HepG2 (cell line): ENCODE data around the gene ANKRD11. TPM values are rescaled to one million over a fixed set of nuclear protein-coding genes. Genes with fewer than 3 reads are reported as not detected.
A peak's percentile ranks its signal among the peaks of the same experiment; 100 is the strongest.

ENCODE experiments used
- GLI4 ChIP-seq: sonication (generic); formaldehyde crosslinking; IDR thresholded peaks from 2 replicates; pipeline ENCODE4 v1.5.1; 2020; ENCODE audit warnings: missing genetic modification reagents, mild to moderate bottlenecking, moderate library complexity, borderline replicate concordance
- HDAC2 ChIP-seq: sonication (generic); formaldehyde crosslinking; IDR thresholded peaks from 2 replicates; pipeline ENCODE4 v1.4.0; 2020; ENCODE audit warnings: missing genetic modification reagents
- HNF4A ChIP-seq: sonication (generic); formaldehyde crosslinking; IDR thresholded peaks from 2 replicates; pipeline ENCODE4 v1.4.0; 2020; ENCODE audit warnings: missing genetic modification reagents
- KAT2B ChIP-seq: fragments of 150-350 bp; IDR thresholded peaks from 2 replicates; pipeline ENCODE4 v1.6.1; 2014; ENCODE audit warnings: low read depth, low read length, borderline replicate concordance
- KAT7 ChIP-seq: IDR thresholded peaks from 2 replicates; pipeline ENCODE4 v1.6.1; 2018; ENCODE audit warnings: borderline replicate concordance, missing compliant biosample characterization
- NCOA5 ChIP-seq: sonication (generic); formaldehyde crosslinking; IDR thresholded peaks from 2 replicates; pipeline ENCODE4 v1.4.0; 2020; ENCODE audit warnings: missing genetic modification reagents
- NCOR1 ChIP-seq: fragments of 200-600 bp; sonication (generic); IDR thresholded peaks from 2 replicates; pipeline ENCODE4 v1.7.0; 2017; ENCODE audit warnings: antibody characterized with exemption, low read length, borderline replicate concordance
- NFRKB ChIP-seq: fragments of 450-650 bp; IDR thresholded peaks from 2 replicates; pipeline ENCODE4 v1.6.1; 2017
- RFX5 ChIP-seq: IDR thresholded peaks from 2 replicates; pipeline ENCODE4 v1.6.1; 2011; ENCODE audit warnings: low read depth, low read length, improper control_type of control experiment
- SALL1 ChIP-seq: sonication (generic); formaldehyde crosslinking; IDR thresholded peaks from 2 replicates; pipeline ENCODE4 v1.8.0; 2022; ENCODE audit warnings: mild to moderate bottlenecking, missing genetic modification reagents
- TCF7 ChIP-seq: sonication (generic); IDR thresholded peaks from 2 replicates; pipeline ENCODE4 v1.6.1; 2016; ENCODE audit warnings: antibody characterized with exemption, low read depth
- ZBTB1 ChIP-seq: sonication (generic); formaldehyde crosslinking; IDR thresholded peaks from 2 replicates; pipeline ENCODE4 v1.4.0; 2020; ENCODE audit warnings: missing genetic modification reagents, borderline replicate concordance
- ZBTB20 ChIP-seq: sonication (generic); formaldehyde crosslinking; IDR thresholded peaks from 2 replicates; pipeline ENCODE4 v1.8.1; 2023; ENCODE audit warnings: missing genetic modification reagents, low read depth, mild to moderate bottlenecking, borderline replicate concordance
- ZC3H13 ChIP-seq: sonication (generic); formaldehyde crosslinking; IDR thresholded peaks from 2 replicates; pipeline ENCODE4 v1.8.1; 2023; ENCODE audit warnings: mild to moderate bottlenecking, missing genetic modification reagents, moderate library complexity
- ZNF34 ChIP-seq: sonication (generic); formaldehyde crosslinking; IDR thresholded peaks from 2 replicates; pipeline ENCODE4 v1.4.0; 2020; ENCODE audit warnings: mild to moderate bottlenecking, missing genetic modification reagents, borderline replicate concordance
- ZNF460 ChIP-seq: sonication (generic); formaldehyde crosslinking; IDR thresholded peaks from 2 replicates; pipeline ENCODE4 v1.5.1; 2020; ENCODE audit warnings: missing genetic modification reagents, mild to moderate bottlenecking, borderline replicate concordance
- ZNF501 ChIP-seq: sonication (generic); formaldehyde crosslinking; IDR thresholded peaks from 2 replicates; pipeline ENCODE4 v1.5.1; 2020; ENCODE audit warnings: mild to moderate bottlenecking, moderate library complexity, missing genetic modification reagents
- ZNF510 ChIP-seq: sonication (generic); formaldehyde crosslinking; IDR thresholded peaks from 2 replicates; pipeline ENCODE4 v1.4.0; 2020; ENCODE audit warnings: low read depth, mild to moderate bottlenecking, missing genetic modification reagents
- ZSCAN21 ChIP-seq: sonication (generic); formaldehyde crosslinking; IDR thresholded peaks from 2 replicates; pipeline ENCODE4 v1.8.0; 2022; ENCODE audit warnings: mild to moderate bottlenecking, missing genetic modification reagents, moderate library complexity, borderline replicate concordance
- polyA plus RNA-seq, 8 experiments: library from polyadenylated mRNA; depleted of rRNA in 3 of 8; stranded (reverse) in 7 of 8; unstranded in 1 of 8; fragments of >200 nt; fragmentation: Illumina TruSeq in 4 of 8; extraction: Trizol in 4 of 8; gene quantifications; 2 replicates each; pipeline versions ENCODE4 v1.2.1 to v1.2.3, GENCODE V29; 2011 to 2016; ENCODE audit warnings: low read depth in 4 of 8, missing spikeins in 1 of 8, mixed read lengths in 1 of 8; ENCODE audit not compliant: insufficient read depth in 1 of 8
- total RNA-seq, 5 experiments: library from RNA; depleted of rRNA; stranded (reverse); fragments of >200 nt; fragmentation: Illumina TruSeq; extraction: Trizol; gene quantifications; 2 replicates each; pipeline ENCODE4 v1.2.3, GENCODE V29; 2016; ENCODE audit warnings: low read depth in 1 of 5
- TF ChIP-seq, protein P1 (sequence below): sonication (generic); formaldehyde crosslinking; IDR thresholded peaks from 2 replicates; pipeline ENCODE4 v1.8.0; 2022; ENCODE audit warnings: mild to moderate bottlenecking, missing genetic modification reagents, moderate library complexity
- TF ChIP-seq, protein P2 (sequence below): sonication (generic); formaldehyde crosslinking; IDR thresholded peaks from 2 replicates; pipeline ENCODE4 v1.8.1; 2022; ENCODE audit warnings: mild to moderate bottlenecking, missing genetic modification reagents
- TF ChIP-seq, protein P3 (sequence below): sonication (generic); formaldehyde crosslinking; IDR thresholded peaks from 2 replicates; pipeline ENCODE4 v1.4.0; 2020; ENCODE audit warnings: missing genetic modification reagents, mild to moderate bottlenecking, borderline replicate concordance
- TF ChIP-seq, protein P4 (sequence below): sonication (generic); formaldehyde crosslinking; IDR thresholded peaks from 2 replicates; pipeline ENCODE4 v1.8.1; 2023; ENCODE audit warnings: mild to moderate bottlenecking, missing genetic modification reagents, borderline replicate concordance
- TF ChIP-seq, protein P5 (sequence below): sonication (generic); formaldehyde crosslinking; IDR thresholded peaks from 2 replicates; pipeline ENCODE4 v1.4.0; 2020; ENCODE audit warnings: missing genetic modification reagents

Gene ANKRD11
- total and polyA plus RNA-seq, 2 of the 13 experiments (the other 11 are each of a cell fraction or from before 2014, with no cell fraction given), result 21.4 to 38.4 TPM

DNA sequence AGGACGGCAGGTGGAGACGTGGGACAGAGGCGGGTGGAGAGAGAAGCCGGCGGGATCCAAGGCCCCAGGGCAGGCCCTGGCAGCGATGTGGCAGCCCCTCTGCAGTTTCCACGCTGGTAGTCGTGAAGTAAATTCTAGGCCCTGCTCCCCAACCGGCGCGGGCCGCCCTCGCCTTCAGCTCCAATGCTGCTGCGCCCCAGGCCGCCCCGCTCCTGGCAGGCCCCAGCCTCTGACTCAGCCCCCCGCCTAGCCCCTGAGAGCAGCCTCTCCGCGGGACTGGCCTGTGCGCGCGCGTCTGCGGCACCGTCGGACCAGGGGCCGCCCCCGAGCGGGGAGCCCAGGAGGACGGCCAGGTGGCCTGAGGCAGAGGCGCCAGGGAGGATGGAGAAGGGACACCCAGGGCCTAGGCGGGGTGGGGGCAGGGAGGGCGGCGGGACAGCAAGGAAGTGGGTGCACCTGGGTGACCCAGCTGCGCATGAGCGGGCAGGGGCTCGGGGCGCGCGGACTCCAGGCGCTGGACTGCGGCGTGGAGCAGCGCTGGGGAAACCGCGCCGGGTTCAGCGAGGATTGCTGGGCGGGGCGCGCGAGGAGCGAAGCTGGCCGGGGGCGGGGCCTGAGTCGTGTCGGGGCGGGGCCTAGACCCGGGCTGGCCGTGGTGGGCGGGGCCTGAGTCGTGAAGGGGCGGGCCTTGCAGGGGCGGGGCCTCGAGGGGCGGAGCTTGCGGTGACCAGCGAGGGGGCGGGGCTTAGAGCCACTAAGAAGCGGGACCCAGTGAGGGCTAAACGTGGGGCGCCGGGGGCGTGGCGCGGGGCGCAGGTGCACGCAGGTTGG, 243.2 kb downstream of the ANKRD11 start (continued):
- TF ChIP-seq ZNF34 (CRISPR knock-in tag) (peak; percentile 40; the same call in 1 of the 2 replicates), KAT7 (CRISPR knock-in tag) (no peak), KAT2B (no peak), ZNF501 (peak; percentile 93), GLI4 (CRISPR knock-in tag) (0 out of 2 replicates have a peak, but pooled peaks have one; percentile 39), ZSCAN21 (CRISPR knock-in tag) (peak; percentile 91), SALL1 (peak; percentile 18), NFRKB (no peak), ZBTB1 (CRISPR knock-in tag) (no peak), ZNF460 (0 out of 2 replicates have a peak, but pooled peaks have one; percentile 7), NCOR1 (no peak), ZNF510 (CRISPR knock-in tag) (0 out of 2 replicates have a peak, but pooled peaks have one; percentile 46), ZBTB20 (CRISPR knock-in tag) (peak; percentile 25; the same call in 1 of the 2 replicates), RFX5 (no peak), HNF4A (CRISPR knock-in tag) (no peak; the same call in 1 of the 2 replicates), HDAC2 (CRISPR knock-in tag) (peak; percentile 36; the same call in 1 of the 2 replicates), ZC3H13 (peak; percentile 88; the same call in 1 of the 2 replicates), NCOA5 (no peak), TCF7 (no peak)
- TF ChIP-seq, protein P1, sequence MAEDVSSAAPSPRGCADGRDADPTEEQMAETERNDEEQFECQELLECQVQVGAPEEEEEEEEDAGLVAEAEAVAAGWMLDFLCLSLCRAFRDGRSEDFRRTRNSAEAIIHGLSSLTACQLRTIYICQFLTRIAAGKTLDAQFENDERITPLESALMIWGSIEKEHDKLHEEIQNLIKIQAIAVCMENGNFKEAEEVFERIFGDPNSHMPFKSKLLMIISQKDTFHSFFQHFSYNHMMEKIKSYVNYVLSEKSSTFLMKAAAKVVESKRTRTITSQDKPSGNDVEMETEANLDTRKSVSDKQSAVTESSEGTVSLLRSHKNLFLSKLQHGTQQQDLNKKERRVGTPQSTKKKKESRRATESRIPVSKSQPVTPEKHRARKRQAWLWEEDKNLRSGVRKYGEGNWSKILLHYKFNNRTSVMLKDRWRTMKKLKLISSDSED (CRISPR knock-in tag), result no peak
- TF ChIP-seq, protein P2, sequence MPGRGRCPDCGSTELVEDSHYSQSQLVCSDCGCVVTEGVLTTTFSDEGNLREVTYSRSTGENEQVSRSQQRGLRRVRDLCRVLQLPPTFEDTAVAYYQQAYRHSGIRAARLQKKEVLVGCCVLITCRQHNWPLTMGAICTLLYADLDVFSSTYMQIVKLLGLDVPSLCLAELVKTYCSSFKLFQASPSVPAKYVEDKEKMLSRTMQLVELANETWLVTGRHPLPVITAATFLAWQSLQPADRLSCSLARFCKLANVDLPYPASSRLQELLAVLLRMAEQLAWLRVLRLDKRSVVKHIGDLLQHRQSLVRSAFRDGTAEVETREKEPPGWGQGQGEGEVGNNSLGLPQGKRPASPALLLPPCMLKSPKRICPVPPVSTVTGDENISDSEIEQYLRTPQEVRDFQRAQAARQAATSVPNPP (CRISPR knock-in tag), result peak; percentile 54; the same call in 1 of the 2 replicates
- TF ChIP-seq, protein P3, sequence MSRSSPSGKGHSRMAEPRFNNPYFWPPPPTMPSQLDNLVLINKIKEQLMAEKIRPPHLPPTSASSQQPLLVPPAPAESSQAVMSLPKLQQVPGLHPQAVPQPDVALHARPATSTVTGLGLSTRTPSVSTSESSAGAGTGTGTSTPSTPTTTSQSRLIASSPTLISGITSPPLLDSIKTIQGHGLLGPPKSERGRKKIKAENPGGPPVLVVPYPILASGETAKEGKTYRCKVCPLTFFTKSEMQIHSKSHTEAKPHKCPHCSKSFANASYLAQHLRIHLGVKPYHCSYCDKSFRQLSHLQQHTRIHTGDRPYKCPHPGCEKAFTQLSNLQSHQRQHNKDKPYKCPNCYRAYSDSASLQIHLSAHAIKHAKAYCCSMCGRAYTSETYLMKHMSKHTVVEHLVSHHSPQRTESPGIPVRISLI (CRISPR knock-in tag), result peak; percentile 19; the same call in 1 of the 2 replicates
- TF ChIP-seq, protein P4, sequence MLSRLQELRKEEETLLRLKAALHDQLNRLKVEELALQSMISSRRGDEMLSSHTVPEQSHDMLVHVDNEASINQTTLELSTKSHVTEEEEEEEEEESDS (CRISPR knock-in tag), result 0 out of 2 replicates have a peak, but pooled peaks have one; percentile 12
- TF ChIP-seq, protein P5, sequence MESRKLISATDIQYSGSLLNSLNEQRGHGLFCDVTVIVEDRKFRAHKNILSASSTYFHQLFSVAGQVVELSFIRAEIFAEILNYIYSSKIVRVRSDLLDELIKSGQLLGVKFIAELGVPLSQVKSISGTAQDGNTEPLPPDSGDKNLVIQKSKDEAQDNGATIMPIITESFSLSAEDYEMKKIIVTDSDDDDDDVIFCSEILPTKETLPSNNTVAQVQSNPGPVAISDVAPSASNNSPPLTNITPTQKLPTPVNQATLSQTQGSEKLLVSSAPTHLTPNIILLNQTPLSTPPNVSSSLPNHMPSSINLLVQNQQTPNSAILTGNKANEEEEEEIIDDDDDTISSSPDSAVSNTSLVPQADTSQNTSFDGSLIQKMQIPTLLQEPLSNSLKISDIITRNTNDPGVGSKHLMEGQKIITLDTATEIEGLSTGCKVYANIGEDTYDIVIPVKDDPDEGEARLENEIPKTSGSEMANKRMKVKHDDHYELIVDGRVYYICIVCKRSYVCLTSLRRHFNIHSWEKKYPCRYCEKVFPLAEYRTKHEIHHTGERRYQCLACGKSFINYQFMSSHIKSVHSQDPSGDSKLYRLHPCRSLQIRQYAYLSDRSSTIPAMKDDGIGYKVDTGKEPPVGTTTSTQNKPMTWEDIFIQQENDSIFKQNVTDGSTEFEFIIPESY (CRISPR knock-in tag), result no peak
